GM21786 (cell line): ENCODE measurements around the gene BCL2L13.
"Not testable (repeated sequence)": the region's sequence is repeated elsewhere in the genome, so short reads cannot be mapped to it uniquely, and the experiment has no call there.

Source experiments
- ATAC-seq: cut with Tn5 transposase; IDR thresholded peaks from one replicate; pipeline ENCODE4 v1.9.1; 2021; ENCODE audit not compliant: unreplicated experiment

The BCL2L13 gene

DNA sequence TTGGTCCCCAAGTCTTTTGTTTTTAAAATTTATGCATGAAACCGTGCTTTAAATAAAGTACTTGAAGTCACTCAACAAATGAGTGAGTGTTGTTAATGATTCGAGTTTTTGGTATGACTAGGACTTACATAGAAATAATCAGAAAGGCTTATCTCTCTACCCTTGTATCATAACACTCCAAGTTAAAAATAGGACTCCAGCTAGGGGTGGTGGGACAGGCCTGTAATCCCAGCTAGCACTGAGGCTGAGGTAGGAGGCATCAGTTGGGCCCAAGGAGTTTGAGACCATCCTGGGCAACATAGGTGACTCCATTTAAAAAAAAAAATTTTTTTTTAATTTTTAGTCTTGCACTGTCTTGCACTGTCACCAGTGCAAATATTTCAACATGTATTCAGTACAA, 55.6 kb downstream of the BCL2L13 start:
- no peak for ATAC-seq

DNA sequence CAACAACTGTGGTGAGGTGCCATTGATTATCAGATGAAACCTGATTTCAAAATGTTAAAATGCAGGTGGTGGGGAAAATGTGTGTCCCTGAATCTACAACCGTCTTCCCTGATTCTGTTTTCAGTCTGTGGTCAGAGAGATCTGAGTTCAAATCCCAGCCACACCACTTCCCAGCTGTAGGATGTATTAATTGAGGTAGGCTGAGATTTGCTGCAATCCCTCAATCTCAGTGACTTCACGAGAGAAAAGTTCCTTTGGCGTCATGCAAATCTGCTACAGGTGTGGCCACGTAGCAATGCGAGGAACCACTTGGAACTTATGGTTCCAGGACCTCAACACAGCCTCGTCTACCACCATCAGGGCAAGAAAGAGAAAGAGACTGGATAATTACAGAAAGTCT, 56.2 kb downstream of the BCL2L13 start:
- ATAC-seq, result no peak

DNA sequence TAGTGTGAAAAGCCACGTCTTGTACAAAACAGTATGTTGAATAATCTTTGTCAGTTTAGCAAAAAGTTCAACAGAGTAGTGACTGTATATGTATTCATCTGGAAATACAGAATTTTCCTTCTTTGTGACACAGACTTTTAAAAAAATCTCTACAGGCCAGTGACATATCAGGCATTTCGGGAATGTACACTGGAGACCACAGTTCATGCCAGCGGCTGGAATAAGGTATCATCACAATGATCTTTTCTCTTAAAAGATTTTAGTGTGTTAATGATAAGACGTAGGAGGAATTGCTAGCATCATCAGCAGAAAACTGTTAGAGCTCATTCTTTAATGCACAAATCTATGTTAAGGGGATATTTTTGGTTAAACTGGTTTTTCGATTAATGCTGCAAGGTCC, 57.4 kb downstream of the BCL2L13 start:
- no peak for ATAC-seq

DNA sequence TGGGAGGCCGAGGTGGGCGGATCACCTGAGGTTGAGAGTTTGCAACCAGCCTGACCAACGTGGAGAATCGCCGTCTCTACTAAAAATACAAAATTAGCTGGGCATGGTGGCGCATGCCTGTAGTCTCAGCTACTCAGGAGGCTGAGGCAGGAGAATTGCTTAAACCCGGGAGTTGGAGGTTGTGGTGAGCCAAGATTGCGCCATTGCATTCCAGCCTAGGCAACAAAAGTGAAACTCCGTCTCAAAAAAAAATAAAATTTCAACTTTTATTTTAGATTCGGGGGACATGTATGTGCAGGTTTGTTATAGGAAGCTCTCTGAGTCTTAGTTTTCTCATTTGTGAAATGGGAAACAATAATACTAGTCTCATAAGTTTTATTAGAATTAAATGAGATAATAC, 58.6 kb downstream of the BCL2L13 start:
- not testable (repeated sequence) for ATAC-seq

DNA sequence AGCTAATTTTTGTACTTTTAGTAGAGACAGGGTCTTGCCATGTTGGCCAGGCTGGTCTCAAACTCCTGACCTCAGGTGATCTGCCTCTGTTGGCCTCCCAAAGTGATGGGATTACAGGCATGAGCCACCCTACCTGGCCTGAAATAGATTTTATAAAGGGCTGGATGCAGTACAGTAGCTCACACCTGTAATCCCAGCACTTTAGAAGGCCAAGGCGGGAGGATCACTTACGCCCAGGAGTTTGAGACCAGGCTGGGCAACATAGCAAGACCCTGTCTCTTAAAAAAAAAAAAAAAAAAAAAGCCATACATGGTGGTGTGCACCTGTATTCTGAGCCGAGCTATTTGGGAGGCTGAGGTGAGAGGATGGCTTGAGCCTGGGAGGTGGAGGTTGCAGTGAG, 59.7 kb downstream of the BCL2L13 start:
- not testable (repeated sequence) for ATAC-seq

DNA sequence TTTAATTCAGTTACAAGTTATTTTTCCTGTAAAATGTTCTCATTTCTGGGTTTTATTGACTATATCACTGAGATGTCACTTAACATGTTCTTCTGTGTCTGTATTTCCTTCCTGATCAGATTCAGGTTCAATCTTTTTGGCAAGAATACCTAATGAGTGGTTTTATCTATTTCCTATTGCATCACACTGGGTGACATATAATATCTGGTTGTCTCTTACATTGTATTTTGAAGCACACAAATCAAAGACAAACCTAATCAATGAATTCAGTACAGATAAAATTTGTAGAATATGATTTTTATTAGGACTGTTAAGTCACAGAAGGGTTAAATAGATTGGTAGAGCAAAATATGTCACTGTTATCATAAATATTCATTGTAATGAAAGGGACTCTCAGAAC, 60.4 kb downstream of the BCL2L13 start:
- no peak for ATAC-seq

DNA sequence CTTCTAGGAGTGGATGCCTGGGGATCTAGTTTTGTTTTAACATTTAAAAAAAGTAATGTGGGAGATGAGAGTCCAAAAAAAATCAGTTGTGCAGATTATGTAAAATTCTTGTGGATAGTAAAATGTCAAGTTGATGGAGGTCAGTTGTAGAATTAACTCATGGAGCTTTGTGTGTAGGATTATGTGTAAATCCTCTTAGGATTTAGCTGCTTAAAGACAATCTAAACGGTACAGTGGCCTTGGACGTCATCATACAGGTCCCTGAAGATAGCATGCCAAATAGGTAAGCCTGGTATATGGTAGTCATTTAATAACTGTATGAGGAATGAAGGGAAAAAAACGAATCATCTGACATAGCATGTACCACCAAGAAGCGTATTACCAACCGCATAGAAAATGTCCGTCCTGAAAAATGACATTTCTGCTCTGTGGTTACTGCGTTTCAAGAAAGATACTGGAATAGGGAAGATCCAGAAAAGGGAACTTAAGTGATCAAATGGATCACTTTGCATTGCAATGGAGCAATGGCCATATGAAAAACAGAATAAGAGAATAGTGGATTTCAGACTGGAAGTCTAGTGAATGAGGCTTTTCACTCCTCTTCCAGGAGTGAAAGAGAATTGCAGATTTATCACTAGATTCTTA, 61.3 kb downstream of the BCL2L13 start:
- ATAC-seq, result no peak

DNA sequence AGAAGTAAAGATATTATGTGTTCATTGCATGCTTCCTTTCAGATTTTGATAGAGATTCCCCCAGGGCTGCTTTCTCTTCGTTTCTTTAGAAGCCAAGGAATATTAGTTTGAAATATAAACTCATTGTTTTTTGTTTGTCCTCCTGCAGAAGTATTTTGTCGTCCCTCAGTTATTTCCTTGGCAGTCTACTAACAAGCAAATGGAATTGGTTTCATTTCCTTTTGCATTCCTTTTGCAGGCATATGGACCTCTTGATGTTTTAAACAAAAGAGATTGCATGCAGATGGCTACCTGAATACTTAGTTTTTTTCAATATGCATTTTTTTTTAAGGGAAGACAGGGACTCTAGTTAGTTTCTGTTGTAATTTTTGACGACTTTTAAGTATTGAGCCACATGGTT, 62.2 kb downstream of the BCL2L13 start:
- ATAC-seq, result no peak

DNA sequence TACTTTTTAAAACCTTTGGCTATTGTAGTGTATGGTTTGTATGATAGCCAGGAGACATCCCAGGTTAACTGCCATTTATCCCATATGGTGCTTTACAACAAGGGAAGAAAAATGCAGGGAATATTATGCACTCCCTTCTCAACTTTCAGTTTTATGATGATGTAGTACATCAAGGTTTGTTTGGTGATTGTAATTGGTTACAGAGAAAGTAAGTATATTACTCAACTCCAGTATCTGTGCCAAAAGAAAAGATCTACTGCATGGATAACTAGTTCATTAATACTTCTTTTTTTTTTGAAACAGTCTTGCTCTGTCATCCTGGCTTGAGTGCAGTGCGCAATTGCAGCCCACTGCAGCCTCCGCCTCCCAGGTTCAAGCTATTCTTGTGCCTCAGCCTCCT, 65.3 kb downstream of the BCL2L13 start:
- ATAC-seq, result no peak

DNA sequence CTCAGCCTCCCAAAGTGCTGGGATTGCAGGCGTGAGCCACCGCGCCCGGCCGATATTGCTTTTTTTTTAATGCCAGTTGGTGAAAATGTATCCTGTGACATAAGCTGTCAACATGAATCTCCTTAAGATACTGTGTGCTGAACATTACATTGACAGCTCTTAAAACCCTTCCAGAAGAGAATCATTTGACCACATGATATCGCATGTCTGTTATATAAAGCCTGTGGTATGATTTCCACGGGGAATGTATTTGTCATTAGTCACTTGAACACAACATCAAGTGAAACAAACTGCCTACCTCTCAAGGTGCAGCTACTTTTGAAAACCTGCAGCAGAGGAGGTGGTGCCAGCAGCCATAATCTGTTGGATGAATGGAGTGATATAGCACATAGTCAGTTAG, 67.0 kb downstream of the BCL2L13 start:
- ATAC-seq, result no peak

DNA sequence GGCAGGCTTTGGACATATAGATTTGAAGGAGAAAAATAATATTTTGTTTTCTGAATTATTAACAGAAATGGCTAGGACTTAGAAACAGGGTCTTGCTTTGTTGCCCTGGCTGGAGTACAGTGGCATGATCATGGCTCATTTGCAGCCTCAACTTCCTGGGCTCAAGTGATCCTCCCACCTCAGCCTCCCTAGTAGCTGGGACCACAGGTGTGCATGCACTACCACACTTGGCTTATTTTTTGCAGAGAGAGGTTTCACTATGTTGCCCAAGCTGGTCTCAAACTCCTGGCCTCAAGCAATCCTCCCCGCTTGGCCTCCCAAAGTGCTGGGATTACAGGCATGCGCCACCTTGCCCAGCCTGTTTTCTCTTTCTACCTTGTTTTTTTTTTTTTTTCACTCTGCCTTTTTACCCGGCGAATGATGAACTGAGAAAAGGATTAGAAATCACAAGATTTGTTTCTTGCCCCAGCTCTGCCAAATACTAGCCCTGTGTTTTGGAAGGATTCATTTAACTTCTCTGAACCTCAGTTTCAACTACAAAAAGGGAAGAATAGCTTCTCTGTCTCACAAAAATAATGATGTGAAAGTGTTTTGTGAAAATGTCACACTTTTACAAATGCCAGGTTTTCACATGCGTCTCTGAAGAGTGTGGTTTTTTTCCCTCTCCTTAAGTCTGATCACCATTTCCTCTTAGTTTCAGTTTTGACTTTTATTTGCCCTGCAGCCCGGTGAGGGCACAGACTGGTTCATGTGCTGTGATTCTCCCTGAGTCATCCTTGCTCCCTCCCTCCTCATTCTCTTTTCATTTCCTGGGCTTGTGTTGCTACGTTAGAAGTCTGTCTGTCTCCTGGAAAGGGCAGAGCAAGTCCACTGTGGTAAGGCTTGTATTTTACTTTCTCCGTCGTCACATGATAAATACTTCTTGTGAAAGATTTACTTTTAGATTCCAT, 67.7 kb downstream of the BCL2L13 start:
- peak; percentile 83 for ATAC-seq

DNA sequence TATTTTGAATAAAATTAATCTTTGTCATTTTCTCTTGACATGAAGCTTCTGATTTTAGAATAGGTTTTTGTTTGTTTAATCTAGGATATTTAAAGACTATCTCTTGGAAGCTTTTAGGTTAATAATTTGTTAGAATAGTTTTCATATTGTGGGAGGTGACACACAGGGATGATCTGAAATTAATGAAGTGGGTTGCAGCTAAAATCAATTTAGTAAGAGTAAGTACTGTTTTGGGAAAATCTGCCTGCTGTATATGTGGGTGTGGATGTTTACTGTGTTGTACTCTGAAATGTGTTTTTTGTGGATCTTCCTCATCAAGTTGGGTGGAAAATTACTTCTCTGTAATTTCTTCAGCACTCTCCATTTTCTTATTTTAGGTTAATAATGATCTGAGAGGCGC, 68.4 kb downstream of the BCL2L13 start:
- no peak for ATAC-seq

DNA sequence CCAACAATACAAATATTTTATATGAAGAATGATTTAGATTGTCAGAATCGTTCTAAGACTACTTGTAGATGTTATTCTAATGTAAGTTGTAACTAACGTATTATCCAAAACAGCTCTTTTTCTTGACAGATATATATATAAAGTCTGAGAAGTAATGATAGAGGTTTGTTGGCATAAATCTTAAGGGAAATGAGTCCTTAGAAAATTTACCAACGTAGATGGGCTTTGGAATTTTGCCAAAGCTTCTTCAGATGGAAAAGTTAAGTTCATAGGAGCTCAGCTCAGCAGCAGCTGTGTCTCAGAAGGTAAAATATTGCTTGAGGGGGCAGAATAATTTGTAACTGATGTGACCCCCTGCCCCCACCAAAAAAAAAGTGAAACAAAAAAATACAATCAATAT, 69.0 kb downstream of the BCL2L13 start:
- ATAC-seq, result no peak

DNA sequence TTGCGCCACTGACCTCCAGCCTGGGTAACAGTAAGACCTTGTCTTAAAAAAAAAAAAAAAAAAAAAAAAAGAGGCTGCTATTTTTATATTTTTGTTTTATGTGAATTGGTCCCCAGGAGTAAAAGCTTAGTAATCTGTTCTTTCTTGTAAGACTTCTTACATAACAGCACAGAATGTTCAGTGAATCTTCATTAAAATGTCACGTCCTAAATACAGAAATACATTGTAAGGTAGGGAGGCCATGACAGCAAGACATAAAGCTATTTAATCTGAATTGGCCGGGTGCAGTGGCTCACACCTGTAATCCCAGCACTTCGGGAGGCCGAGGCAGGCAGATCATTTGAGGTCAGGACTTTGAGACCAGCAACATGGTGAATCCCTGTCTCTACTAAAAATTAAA, 71.5 kb downstream of the BCL2L13 start:
- no peak for ATAC-seq

DNA sequence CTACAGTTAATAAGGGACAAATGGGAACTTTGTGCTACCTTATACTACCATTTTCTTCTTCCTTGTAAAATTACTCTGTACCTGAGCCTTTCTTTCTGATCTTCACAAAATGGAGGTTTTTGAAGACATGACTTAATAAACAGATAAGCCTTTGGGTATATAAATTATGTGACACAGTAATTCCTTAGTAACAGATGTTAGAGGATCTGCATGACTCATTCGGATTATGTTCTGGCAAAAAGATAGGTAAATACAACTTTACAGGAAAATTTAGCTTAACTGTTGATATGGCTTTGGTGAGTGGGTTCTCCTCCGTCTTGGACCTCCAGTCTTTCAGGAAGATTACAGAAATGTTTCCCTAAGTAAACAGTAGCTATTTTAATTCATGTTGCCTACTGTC, 73.9 kb downstream of the BCL2L13 start:
- no peak for ATAC-seq

DNA sequence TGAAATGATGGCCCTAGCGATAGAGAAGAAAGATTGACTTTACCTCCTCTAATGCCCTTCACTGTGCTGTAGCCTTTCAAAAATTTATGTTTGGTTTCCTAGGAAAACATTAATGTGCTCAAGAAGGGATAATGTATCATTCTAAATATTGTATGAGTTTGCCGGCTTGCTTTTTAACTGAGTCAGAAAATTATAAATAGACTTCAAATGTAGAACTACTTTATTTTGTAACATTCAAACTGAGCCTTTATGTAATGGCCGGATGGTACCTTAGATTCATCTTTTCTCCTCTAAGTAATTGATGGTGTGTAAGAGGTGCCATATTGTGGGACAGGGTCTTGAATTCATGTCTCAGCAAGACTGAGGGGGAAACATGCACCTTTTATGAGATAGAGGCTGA, 78.0 kb downstream of the BCL2L13 start:
- ATAC-seq, result no peak

DNA sequence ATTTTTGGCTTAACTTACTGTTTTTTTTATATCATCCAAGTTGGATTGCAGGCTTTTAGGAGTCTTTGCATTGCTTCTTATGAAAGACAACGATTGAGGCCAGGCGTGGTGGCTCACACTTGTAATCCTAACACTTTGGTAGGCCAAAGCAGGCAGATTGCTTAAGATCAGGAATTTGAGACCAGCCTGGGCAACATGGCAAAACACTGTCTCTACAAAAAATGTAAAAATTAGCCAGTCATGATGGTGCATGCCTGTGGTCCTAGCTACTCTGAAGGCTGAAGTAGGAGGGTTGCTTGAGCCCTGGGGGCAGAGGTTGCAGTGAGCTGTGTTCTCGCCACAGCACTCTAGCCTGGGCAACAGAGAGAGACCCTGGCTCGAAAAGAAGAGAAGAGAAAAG, 79.2 kb downstream of the BCL2L13 start:
- no peak for ATAC-seq

DNA sequence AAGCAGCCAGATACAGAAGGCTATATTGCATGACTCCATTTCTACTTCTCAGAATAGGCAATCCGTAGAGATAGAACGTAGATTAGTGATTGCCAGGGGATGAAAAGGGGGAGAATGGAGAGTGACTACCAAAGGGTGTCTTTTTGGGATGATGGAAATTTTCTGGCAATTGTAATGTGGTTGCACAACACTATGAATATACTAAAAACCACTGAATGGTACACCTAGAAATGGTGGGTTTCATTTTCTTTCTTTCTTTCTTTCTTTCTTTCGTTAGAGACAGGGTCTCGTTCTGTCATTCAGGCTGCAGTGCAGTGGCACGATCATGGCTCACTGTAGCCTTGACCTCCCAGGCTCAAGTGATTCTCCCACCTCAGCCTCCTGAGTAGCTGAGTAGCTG, 81.4 kb downstream of the BCL2L13 start:
- ATAC-seq, result no peak

DNA sequence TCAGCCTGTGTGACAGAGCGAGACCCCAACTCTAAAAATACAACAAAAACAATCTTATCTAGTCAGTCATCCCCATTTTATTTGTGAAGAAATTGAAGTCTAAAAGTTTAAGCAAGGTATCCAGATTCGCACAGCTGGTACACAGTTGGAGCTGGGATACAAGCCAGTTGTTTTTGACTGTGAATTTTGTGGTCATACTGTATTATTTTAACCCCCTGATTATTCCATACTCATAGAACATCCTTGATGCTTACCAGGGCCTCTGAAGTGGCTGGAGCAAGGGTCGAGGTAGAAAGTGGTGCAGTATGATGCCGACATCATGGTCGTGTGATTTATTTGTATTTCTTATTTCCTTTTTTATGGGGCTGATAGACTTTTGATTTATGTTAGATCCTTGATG, 85.7 kb downstream of the BCL2L13 start:
- ATAC-seq, result no peak

DNA sequence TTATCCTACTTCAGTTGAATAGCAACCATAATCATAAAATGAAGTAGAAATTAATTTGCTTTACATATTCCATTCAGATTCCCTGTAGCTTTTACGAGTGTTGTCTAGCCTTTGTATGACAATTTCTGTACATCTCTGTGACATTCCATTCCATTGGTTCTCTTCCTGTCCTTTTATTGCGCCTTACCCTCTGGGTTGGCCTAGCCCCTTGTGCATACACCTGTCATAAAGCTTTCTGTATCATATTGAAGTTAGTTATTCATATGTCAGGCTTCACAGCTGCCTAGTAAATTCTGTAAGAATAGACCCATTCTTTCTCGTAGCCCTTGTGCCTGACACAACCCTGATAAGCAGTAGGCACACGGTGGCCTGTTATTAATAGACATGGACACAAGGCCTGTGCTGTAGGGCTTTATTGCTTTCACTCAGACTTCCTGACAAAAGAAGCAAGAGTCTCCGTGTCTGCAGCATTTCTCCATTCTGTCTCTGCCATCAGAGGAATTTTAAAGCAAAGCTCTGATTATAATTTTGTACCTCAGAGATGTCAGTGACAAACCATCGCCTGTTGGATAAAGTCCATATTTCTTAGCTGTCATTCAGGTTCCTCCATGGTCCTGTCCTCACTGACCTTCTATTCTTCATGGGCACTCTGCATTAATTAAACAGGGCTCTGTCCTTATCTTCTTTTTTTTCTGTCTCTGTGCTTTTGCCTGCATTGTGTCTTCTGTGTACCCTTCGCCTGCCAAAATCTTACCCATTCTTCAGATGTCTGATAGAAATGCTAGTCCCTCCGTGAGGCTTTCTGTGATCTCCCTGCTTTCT, 86.3 kb downstream of the BCL2L13 start:
- ATAC-seq, result no peak

DNA sequence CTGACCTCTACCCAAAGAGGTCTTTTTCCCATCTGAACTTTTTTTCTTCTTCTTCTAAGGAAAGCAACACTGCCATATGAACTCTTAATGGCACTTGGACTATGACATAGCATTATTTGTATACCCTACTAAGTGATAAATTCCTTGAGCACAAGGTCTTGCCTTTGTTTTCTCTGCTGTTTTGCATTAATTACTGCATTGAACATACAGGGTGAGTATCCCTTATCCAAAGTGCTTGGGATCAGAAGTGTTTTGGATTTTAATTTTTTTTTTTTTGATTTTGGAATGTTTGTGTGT, 86.9 kb downstream of the BCL2L13 start:
- ATAC-seq, result no peak
